GM20431 (cell line): ENCODE measurements around the gene GPBP1L1.

Experiments used
- in situ Hi-C: fragments of 300-500 bp; cut with MseI, MboI; formaldehyde crosslinking; loops from one replicate; pipeline ENCODE4 v1.15.0; 2020; ENCODE audit warnings: low sequenced_read_pairs; ENCODE audit not compliant: unreplicated experiment

The GPBP1L1 gene

DNA sequence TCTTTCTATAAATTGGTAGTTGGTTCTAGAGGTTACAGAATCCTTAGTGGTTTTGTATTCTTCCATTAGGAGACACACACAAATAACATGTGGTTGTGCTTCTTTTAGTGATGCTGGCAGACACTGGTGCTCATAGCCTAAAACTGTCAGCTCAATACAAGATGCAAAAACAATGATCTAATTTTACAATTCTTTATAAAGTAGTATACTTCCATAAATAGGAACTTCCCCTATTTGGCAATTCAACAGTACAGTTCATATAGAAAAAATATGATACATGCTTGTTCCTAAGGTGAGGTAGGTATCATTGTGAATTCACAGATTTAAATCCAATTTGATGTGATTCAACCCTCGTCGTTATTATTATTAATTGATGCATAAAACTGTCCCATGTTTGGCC is 41.7 kb downstream of the GPBP1L1 start:
- in situ Hi-C loops, result no loop called here

DNA sequence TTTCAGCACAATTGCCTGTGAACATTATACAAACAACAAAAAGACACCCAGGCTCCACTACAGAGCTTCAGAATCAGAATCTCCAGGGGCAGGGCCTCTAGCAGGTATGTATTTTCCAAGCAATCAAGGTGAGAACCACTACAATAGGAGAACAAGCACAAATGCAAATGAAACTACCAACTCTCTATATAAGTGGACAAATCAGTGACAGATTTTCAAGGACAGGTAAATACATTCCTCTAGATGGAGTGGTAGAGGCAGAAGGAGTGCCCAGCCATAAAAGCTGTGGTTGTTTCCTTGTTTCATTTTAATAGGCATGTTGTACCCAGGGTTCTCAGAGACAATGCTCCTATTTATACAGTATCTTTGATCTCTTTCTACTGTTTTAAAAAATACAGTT is 42.4 kb downstream of the GPBP1L1 start:
- in situ Hi-C loops, result no loop called here

DNA sequence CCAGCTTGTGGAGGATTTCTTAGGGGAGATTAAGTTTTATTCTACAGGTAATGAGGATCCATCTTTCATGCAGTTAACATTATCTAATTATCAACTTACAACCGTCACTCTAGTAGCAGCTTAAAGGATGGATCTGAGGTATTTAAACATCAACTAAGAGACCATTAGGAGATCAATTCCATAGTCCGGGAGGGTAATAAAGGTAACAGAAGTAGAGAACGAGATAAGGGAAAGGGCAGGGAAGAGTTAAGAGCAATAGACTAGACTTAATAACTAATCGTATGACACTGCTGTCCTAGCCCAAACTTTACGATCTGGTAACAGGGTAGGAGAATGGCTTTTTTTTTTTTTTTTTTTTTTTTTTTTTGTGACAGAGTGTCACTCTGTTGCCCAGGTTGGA is 43.0 kb downstream of the GPBP1L1 start:
- in situ Hi-C loops, result no loop called here

DNA sequence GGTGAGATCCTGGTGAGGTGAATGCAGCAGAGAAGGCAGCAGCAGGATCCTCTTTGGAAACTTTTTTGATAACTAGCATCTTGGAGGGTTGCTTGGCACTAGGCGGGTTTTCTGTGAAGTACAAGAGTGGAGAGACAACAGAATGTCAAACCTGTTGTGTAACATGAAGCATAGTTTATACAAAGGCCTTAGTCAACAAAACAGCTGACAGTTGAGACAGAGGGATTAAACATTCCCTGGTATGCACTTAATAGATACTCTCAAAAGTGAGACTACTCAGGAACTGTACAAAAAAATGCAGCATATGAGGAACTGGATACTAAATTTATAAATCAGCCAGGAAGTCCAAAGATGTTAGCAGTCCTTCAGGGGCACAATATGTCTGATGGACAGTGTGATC is 46.0 kb downstream of the GPBP1L1 start:
- in situ Hi-C loops, result no loop called here

DNA sequence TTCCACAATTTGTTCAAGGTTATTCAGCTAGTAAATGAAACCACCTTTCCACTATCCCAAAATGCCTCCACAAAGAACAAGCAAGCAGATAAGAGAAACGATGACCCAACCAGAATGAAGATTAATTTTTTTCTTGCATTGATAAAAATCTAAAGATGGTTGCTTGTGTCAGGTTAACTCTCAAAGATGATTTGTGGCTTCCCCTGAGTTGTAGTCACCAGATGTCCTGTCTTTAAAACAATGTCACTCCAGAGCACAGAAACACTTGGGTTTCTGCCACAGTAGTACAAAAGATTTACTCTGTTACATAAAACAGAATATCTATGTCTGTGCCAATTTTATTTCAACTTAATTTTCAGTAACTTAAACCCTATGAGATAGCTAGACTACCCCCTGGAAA is 51.1 kb downstream of the GPBP1L1 start:
- in situ Hi-C loops, result no loop called here

DNA sequence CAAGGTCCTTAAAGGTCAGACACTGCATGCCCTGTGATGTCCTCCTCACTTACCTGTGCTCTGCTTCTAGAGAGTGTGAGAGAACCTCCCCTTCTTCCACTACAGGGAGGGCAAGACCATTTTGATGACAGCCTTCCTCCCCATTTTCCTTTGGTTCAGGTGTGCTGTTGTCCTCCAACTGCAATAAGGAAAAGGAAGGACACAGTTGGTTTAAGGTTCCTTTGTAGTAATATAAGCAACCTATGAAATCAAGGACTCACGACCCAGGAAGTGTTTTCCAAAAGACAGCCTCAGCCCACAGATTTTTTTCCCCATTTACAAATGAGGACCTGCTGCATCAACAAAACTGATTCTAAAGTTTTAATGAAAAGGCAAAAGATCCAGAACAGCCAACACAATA is 55.9 kb downstream of the GPBP1L1 start:
- in situ Hi-C loops, result no loop called here

DNA sequence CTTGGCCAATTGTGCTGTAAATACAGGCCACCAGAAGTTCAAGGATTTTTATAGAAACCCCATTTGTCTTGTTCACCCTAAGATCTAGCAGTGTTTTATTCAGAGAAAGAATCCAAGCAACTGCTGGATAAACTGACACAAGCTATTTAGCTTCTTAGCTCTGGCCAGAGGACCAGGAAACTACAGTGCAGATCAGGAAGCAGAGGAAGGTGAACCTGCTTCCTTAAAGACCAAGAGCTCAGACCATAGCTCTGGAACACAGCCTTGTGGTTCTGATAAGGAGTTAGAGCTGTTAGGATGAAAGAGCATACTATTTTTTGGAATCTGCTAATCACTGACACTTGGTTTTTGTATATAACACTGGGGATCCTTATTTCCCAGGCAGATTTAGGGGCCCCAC is 57.3 kb downstream of the GPBP1L1 start:
- in situ Hi-C loops, result no loop called here

DNA sequence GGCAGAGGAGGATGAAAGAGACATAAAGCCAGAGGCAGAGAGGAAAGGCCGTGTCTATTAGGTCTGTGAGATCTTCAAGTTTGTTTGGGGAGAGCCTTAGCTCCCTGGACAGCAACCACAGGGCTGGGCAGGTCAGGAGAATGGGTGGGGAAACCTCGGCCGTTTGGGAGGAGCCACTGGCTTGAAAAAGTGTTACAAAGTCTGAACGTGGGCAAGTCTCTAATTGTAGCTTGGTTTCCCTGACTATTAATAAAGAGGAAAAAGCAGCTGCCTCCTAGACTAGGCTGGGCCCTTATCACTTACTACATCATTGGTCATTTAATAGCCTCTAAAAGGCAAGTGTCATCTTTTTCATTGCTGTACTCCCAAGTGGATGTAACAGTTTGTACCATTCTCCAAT is 62.4 kb downstream of the GPBP1L1 start, which contains the start of gene CCDC17:
Gene CCDC17, minus strand, starts transcription at position 83 of the 400 bp plus-strand sequence. CDS start 145 bp downstream, outside the sequence.
- in situ Hi-C loops, result no loop called here

DNA sequence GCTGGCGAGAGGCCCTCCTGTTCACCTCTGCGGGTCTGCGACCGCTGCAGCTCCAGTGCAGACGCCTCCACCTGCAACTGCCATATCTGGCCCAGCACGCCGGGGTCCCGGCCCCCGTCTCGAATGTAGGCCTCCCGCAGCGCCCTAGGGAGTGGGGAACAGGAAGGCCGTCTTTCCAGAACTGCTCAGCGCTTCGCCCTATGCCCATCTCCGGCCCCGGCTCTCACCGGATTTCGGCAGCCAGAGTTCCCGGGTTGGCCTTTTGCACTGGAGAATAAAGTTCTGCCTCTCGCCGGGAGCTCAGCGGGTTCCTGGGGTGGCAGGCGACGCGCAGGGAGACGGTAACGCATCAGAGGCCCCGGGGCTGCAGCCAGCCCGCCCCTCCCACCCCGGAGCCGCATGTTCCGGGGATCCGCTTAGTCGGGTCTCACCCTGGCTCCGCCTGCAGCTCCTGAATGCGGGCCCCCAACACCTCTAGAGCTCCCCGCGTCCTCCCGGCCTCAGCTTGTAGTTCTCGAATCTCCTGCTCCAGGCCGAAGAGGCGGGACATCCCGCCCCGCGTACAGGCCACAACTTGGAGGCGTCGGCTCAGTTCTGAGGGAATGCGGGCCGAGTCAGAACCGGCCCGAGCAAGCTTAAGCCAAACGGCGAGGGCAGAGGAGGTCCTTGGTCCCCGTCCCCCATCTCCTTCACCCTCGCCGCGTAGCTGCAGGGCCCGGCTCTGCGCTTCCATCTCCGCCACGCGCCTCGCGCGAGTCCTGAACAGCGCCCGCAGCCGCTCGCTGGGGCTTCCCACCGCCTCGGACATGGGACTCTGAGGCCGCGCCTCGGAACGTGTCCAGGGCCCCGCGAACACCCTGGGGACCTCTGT is 63.6 kb downstream of the GPBP1L1 start:
- in situ Hi-C loops, result no loop called here

DNA sequence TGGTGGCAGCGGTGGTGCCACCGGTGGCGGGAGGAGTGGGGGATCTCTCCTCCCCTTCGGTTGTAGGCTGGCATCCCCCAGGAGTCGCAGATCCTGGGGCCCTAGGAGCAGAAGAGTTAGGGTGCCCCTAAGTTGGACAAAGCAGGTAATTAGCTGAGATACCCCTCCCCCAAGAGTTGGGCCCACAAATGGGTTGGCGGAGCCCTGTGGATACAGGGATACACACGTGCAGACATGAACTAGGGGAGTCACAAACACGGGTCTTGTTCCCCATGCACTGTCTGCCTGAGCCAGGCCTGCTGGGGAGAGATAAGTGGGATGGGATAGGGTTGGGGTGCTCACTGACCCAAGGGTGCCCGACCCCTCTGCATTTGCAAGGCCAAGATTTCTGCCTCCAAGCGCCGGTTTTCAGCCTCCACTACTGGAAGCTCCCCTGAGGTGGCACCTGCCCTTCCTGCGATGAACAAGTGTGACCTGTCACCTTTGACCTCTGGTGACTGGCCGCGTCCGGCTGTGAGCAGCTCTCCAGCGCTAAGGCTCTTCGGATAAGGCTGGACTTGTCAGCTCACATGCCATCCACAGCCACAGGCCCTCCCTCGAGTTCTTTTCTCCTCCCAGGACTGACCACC is 64.3 kb downstream of the GPBP1L1 start:
- in situ Hi-C loops, result no loop called here

DNA sequence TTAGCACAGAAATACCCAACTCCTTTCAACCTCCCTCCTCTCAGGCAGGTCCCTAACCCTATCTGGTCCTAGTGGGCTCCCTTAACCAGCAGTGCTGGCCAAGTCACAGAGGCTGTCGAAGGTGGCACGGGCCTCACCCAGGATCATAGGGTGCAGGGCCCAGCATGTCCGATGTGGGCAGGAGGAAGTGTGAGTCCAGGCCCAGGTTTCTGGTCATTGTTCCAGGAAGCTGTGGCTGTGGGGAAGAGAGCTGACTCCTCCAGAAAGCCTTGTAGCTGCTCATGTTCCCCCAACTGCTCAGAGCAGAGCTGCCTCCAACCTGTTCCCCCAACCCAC is 64.9 kb downstream of the GPBP1L1 start:
- in situ Hi-C loops, result no loop called here

DNA sequence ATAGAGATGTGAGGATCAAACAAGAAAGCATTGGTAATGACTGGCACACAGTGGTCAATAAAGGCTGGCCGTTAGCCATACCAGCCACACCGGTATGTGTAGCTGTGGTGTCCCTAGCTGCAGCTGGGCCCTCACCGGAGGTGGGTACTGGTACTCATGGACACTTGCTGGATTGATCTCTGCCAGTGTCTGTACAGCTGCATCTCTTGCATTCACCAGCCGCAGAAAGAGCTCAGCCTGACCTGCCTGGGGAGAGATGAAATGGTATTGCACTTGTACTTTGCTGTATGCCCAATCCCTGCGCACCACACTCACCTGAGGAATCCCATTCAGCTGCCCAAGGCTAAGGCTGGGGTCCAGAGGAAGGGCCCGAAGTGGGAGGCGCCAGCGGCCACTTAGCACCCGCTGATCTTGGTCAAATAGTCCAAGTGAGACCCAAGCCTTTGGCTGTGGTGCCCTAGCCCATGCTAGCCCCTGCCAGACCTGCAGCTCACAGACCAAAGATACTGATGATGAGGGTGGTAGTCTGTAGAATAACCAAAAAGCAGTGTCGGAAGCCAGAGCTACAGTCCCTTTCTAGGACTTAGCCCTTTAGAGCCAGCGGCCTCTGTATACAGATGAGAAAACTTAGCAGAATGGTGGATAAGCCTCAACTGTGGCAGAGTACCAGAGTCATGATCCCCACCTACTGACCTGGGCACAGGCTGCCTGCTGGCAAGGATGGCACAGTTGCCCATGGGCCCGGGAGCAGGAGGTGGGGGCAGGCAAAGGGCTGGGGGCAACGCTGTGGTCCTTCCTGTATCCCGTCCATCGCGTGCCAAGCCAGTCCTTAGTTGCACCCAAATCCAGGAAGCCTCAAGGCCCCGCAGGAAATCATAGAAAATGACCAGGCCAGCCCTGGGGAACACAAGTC is 65.5 kb downstream of the GPBP1L1 start:
- in situ Hi-C loops, result no loop called here

DNA sequence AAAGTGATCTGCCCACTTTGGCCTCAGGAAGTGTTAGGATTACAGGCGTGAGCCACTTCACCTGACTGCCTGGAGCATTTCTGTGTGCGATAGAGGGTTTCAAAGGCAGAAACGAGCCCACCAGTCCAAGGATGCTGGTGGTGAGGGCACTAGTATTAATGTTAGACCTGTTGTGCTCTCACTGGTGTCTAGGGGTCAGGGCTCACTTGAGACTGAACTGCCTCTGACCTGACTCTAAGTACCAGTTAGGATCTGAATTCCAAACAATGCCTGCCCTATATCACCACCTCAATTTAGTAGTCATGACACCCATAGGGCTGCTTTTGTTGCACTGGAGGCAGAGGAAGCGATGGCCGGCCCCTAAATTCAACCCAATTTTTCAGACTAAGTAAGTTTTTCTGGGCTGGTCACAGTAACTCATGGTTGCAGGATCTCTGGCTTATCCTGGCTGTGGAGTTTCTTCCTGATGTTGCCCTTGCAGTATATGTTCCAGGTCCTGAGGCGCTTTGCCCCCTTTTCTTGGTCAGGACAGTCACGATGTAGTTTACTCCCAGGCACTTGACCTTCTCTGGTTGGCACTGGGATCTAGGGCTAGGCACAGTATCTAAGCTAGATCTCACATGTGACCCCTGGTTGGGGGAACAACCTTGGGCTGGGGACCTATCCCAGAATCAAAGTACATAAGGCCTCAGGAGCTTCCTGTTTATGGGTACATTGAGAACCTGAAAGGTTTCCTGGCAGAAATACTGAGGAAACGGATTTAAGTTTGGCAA is 67.0 kb downstream of the GPBP1L1 start:
- in situ Hi-C loops, result no loop called here

DNA sequence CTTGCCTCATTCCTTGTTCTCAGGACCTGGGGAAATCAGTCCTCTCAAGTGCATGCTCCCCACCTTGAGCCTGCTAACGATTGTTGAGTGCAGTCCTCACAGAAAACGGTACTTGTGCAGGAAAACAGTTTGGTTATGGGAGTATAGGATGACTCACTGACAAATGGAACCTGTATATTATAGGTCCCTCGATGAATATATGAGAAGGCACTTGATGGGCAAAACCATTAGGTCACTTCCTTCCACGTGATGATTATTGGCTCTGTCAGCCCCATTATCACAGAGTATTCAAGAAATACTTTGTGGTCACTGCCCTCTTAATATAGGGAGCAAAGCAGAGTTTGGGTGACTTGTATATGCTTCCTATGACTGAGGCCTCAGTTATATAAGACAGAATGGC is 68.7 kb downstream of the GPBP1L1 start:
- in situ Hi-C loops, result no loop called here

DNA sequence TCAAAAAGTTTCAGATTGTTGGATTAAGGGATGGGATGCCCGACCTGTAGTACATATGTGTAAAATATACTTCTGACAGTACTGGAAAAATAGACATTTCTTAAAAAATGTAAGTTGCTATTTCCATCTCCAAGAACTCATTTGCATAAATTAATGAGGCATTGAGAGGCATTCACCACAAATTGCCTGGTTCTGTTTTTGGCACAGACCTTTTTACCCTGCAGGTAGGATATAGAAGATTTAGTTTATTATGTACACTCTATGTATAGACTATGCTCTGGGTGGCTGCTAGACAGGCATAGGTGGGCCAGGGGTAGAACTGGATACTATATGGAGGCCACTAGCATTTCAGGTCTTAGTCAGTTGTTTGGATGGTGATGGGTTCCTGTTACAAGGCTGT is 70.4 kb downstream of the GPBP1L1 start:
- in situ Hi-C loops, result no loop called here

DNA sequence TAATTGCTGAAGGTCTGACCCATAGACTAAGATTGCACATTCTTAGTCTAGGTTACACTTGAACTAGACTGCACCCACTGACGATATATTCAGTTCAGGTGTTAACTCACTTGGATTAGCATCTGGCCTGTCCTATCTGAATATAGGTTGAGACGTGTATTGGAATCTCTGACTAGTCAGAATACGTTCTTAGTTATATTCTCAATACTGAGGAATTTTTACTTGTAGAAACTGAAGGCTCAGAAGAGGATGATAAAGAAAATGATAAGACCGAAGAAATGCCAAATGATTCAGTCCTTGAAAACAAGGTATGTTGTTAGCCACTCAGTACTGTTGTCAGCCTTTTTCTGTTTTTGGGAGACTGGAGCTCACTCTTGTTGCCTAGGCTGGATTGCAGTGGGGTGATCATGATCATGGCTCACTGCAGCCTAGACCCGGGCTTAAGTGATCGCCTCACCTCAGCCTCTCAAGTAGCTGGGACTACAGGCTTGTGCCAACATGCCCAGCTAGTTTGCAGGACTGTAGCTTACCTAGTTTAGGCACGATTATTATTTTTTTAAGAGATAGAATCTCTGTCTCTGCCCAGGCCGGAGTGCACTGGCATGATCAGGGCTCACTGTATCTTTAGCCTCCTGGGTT is 73.3 kb downstream of the GPBP1L1 start:
- in situ Hi-C loops, result no loop called here

DNA sequence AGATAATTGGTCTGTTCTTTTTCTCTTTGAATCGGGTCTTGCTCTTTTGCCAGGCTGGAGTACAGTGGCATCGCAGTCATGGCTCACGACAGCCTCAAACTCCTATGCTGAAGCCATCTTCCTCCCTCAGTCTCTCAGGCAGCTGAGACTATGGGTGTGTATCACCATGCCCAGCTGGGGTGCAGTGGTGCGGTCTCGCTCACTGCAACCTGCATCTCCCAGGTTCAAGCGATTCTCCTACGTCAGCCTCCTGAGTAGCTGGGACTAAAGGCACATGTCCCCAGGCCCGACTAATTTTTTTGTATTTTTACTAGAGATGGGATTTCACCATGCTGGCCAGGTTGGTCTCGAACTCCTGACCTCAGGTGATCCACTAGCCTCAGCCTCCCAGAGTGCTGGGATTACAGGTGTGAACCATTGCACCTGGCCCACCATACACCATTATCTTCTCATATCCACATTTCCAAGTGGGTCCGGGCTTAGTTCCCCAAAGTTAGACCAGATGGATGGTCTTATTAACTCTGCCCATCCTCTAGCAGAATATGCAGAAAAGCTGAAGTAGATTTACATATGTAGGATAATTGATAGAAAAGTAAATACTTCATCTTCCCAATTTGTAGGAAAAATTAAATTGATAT is 75.6 kb downstream of the GPBP1L1 start:
- in situ Hi-C loops, result no loop called here

DNA sequence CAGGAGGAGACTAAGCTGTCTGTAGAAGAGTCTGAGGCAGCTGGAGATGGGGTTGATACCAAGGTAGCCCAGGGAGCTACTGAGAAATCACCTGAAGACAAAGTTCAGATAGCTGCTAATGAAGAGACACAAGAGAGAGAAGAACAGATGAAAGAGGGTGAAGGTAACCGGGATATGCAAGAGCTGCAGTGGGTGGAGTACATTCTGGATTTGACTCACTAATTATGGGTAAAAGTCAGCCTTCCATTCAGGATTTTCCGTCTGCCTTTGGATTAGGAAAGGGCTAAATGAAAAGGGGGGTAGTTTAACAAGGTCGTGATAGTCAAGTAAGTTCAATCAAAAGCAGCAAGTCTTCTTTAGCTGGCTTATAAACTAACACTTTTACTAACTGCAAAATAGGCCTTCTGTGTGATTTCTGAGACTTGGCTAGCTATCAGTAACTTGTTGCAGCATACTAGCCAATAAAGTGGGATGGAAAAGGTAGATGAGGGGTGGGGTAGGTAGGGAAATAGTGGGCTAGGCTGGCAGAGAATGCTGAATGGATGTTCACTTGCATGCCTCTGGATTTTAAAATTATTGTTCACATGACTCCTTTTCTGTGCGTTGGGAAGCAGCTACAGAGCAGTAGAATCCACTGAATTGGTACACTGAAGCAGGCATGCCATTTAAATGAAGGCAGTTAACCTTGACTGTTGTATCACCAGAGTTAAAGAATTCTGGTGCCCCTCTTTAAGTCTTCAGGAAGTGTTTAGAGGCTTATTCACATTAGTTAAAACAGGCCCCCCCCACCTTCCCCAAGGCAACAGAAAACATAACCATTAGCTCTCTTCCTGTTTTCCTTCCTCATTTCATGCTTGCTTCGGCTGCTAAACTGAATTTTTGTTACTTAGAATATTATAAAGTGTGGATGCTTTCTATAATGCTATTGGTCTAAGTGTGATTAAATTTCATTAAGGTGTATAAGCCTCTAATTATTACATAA is 77.9 kb downstream of the GPBP1L1 start:
- in situ Hi-C loops, result no loop called here
